Measurements from ENCODE around the gene SCGN.

The SCGN gene

DNA sequence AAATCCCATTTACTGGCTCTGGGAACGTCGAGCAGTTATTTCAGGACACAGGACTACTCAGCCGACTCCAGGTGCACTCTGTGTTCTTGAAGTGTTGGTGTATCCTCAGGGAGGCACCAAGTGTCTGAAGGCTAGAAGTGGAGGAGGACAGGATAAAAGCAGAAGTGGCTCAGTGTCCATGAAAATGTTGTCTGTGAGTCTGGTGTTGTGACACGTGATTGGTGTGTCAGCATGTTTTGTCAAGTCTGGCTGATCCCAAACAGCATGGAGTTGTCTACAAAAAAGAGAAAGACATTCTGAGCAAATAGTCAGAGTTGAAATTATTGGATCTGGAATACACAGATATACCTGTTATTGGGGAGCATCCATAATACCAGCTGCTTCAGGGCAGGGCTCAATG lies 30.3 kb downstream of the SCGN start:
- no peak for ATAC-seq
- no peak for TF ChIP-seq SNAI2 (CRISPR knock-in tag; IDR thresholded peaks at IDR 0.05)
- TF ChIP-seq GLIS3 (CRISPR knock-in tag; IDR thresholded peaks at IDR 0.05), result no peak
- no peak for TF ChIP-seq PPARA (CRISPR knock-in tag; IDR thresholded peaks at IDR 0.05; ENCODE audit: borderline replicate concordance)
- no peak for TF ChIP-seq TOX (CRISPR knock-in tag; IDR thresholded peaks at IDR 0.05; ENCODE audit: borderline replicate concordance)
- TF ChIP-seq ARNTL (CRISPR knock-in tag; IDR thresholded peaks at IDR 0.05; ENCODE audit: borderline replicate concordance, low read depth), result no peak
- TF ChIP-seq, protein P1, sequence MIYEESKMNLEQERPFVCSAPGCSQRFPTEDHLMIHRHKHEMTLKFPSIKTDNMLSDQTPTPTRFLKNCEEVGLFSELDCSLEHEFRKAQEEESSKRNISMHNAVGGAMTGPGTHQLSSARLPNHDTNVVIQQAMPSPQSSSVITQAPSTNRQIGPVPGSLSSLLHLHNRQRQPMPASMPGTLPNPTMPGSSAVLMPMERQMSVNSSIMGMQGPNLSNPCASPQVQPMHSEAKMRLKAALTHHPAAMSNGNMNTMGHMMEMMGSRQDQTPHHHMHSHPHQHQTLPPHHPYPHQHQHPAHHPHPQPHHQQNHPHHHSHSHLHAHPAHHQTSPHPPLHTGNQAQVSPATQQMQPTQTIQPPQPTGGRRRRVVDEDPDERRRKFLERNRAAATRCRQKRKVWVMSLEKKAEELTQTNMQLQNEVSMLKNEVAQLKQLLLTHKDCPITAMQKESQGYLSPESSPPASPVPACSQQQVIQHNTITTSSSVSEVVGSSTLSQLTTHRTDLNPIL (CRISPR knock-in tag; IDR thresholded peaks at IDR 0.05; ENCODE audit: low read depth), result no peak
- TF ChIP-seq ZNF565 (CRISPR knock-in tag; conservative IDR thresholded peaks at IDR 0.05; ENCODE audit: low read depth), result no peak
- no peak for TF ChIP-seq CSDC2 (CRISPR knock-in tag; IDR thresholded peaks at IDR 0.05)
- no peak for TF ChIP-seq ZFP30 (CRISPR knock-in tag; IDR thresholded peaks at IDR 0.05)
- no peak for TF ChIP-seq TCF4 (CRISPR knock-in tag; IDR thresholded peaks at IDR 0.05; ENCODE audit: borderline replicate concordance)
- TF ChIP-seq ZC3H10 (CRISPR knock-in tag; IDR thresholded peaks at IDR 0.05), result no peak
- no peak for TF ChIP-seq OSR1 (CRISPR knock-in tag; IDR thresholded peaks at IDR 0.05)
- TF ChIP-seq ESRRG (CRISPR knock-in tag; IDR thresholded peaks at IDR 0.05), result no peak
- TF ChIP-seq ZNF8 (CRISPR knock-in tag; IDR thresholded peaks at IDR 0.05), result no peak
- TF ChIP-seq RARB (CRISPR knock-in tag; IDR thresholded peaks at IDR 0.05), result no peak
- TF ChIP-seq, protein P2, sequence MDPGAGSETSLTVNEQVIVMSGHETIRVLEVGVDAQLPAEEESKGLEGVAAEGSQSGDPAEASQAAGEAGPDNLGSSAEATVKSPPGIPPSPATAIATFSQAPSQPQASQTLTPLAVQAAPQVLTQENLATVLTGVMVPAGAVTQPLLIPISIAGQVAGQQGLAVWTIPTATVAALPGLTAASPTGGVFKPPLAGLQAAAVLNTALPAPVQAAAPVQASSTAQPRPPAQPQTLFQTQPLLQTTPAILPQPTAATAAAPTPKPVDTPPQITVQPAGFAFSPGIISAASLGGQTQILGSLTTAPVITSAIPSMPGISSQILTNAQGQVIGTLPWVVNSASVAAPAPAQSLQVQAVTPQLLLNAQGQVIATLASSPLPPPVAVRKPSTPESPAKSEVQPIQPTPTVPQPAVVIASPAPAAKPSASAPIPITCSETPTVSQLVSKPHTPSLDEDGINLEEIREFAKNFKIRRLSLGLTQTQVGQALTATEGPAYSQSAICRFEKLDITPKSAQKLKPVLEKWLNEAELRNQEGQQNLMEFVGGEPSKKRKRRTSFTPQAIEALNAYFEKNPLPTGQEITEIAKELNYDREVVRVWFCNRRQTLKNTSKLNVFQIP (CRISPR knock-in tag; IDR thresholded peaks at IDR 0.05; ENCODE audit: borderline replicate concordance, low read depth), result no peak
- TF ChIP-seq ISL1 (CRISPR knock-in tag; IDR thresholded peaks at IDR 0.05), result no peak

DNA sequence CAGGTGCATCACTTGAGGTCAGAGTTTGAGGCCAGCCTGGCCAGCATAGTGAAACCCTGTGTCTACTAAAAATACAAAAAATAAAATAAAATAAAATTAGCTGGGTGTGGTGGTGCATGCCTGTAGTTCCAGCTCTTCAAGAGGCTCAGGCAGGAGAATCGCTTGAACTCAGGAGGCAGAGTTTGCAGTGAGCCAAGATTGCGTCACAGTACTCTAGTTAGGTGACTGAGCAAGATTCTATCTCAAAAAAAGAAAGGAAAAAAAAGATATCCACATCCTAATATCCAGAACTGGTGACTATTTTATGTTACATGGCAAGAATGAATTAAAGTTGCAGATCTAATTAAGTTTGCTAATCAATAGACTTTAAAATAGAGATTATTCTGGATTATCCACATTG lies 32.5 kb downstream of the SCGN start:
- ATAC-seq, result no peak
- TF ChIP-seq, protein P1 (CRISPR knock-in tag; IDR thresholded peaks at IDR 0.05; ENCODE audit: low read depth), result no peak
- TF ChIP-seq BACH2 (CRISPR knock-in tag; IDR thresholded peaks at IDR 0.05; ENCODE audit: borderline replicate concordance) (no peak), ARNTL (CRISPR knock-in tag; IDR thresholded peaks at IDR 0.05; ENCODE audit: borderline replicate concordance, low read depth) (no peak), RARB (CRISPR knock-in tag; IDR thresholded peaks at IDR 0.05) (no peak), ZNF8 (CRISPR knock-in tag; IDR thresholded peaks at IDR 0.05) (no peak), TOX (CRISPR knock-in tag; IDR thresholded peaks at IDR 0.05; ENCODE audit: borderline replicate concordance) (no peak), CSDC2 (CRISPR knock-in tag; IDR thresholded peaks at IDR 0.05) (no peak), ISL1 (CRISPR knock-in tag; IDR thresholded peaks at IDR 0.05) (no peak), SNAI2 (CRISPR knock-in tag; IDR thresholded peaks at IDR 0.05) (no peak), ZFP30 (CRISPR knock-in tag; IDR thresholded peaks at IDR 0.05) (no peak), ZNF565 (CRISPR knock-in tag; conservative IDR thresholded peaks at IDR 0.05; ENCODE audit: low read depth) (no peak), GLIS3 (CRISPR knock-in tag; IDR thresholded peaks at IDR 0.05) (no peak), ZC3H10 (CRISPR knock-in tag; IDR thresholded peaks at IDR 0.05) (no peak), ZNF70 (CRISPR knock-in tag; IDR thresholded peaks at IDR 0.05) (no peak), PPARA (CRISPR knock-in tag; IDR thresholded peaks at IDR 0.05; ENCODE audit: borderline replicate concordance) (no peak), ZFP3 (CRISPR knock-in tag; IDR thresholded peaks at IDR 0.05) (no peak)
- TF ChIP-seq, protein P3, sequence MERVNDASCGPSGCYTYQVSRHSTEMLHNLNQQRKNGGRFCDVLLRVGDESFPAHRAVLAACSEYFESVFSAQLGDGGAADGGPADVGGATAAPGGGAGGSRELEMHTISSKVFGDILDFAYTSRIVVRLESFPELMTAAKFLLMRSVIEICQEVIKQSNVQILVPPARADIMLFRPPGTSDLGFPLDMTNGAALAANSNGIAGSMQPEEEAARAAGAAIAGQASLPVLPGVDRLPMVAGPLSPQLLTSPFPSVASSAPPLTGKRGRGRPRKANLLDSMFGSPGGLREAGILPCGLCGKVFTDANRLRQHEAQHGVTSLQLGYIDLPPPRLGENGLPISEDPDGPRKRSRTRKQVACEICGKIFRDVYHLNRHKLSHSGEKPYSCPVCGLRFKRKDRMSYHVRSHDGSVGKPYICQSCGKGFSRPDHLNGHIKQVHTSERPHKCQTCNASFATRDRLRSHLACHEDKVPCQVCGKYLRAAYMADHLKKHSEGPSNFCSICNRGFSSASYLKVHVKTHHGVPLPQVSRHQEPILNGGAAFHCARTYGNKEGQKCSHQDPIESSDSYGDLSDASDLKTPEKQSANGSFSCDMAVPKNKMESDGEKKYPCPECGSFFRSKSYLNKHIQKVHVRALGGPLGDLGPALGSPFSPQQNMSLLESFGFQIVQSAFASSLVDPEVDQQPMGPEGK (CRISPR knock-in tag; IDR thresholded peaks at IDR 0.05; ENCODE audit: borderline replicate concordance), result no peak
- TF ChIP-seq, protein P4, sequence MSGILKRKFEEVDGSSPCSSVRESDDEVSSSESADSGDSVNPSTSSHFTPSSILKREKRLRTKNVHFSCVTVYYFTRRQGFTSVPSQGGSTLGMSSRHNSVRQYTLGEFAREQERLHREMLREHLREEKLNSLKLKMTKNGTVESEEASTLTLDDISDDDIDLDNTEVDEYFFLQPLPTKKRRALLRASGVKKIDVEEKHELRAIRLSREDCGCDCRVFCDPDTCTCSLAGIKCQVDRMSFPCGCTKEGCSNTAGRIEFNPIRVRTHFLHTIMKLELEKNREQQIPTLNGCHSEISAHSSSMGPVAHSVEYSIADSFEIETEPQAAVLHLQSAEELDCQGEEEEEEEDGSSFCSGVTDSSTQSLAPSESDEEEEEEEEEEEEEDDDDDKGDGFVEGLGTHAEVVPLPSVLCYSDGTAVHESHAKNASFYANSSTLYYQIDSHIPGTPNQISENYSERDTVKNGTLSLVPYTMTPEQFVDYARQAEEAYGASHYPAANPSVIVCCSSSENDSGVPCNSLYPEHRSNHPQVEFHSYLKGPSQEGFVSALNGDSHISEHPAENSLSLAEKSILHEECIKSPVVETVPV (CRISPR knock-in tag; IDR thresholded peaks at IDR 0.05), result no peak
- TF ChIP-seq, protein P5, sequence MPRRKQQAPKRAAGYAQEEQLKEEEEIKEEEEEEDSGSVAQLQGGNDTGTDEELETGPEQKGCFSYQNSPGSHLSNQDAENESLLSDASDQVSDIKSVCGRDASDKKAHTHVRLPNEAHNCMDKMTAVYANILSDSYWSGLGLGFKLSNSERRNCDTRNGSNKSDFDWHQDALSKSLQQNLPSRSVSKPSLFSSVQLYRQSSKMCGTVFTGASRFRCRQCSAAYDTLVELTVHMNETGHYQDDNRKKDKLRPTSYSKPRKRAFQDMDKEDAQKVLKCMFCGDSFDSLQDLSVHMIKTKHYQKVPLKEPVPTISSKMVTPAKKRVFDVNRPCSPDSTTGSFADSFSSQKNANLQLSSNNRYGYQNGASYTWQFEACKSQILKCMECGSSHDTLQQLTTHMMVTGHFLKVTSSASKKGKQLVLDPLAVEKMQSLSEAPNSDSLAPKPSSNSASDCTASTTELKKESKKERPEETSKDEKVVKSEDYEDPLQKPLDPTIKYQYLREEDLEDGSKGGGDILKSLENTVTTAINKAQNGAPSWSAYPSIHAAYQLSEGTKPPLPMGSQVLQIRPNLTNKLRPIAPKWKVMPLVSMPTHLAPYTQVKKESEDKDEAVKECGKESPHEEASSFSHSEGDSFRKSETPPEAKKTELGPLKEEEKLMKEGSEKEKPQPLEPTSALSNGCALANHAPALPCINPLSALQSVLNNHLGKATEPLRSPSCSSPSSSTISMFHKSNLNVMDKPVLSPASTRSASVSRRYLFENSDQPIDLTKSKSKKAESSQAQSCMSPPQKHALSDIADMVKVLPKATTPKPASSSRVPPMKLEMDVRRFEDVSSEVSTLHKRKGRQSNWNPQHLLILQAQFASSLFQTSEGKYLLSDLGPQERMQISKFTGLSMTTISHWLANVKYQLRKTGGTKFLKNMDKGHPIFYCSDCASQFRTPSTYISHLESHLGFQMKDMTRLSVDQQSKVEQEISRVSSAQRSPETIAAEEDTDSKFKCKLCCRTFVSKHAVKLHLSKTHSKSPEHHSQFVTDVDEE (CRISPR knock-in tag; IDR thresholded peaks at IDR 0.05), result no peak

All from SK-N-SH treated with all-trans-retinoic acid at 6 μM for 48 hours (cell line).